Measurements from ENCODE around the gene BABAM2.
"Not testable (repeated sequence)": the region's sequence is repeated elsewhere in the genome, so short reads cannot be mapped to it uniquely, and the experiment has no call there.

BABAM2 gene

DNA sequence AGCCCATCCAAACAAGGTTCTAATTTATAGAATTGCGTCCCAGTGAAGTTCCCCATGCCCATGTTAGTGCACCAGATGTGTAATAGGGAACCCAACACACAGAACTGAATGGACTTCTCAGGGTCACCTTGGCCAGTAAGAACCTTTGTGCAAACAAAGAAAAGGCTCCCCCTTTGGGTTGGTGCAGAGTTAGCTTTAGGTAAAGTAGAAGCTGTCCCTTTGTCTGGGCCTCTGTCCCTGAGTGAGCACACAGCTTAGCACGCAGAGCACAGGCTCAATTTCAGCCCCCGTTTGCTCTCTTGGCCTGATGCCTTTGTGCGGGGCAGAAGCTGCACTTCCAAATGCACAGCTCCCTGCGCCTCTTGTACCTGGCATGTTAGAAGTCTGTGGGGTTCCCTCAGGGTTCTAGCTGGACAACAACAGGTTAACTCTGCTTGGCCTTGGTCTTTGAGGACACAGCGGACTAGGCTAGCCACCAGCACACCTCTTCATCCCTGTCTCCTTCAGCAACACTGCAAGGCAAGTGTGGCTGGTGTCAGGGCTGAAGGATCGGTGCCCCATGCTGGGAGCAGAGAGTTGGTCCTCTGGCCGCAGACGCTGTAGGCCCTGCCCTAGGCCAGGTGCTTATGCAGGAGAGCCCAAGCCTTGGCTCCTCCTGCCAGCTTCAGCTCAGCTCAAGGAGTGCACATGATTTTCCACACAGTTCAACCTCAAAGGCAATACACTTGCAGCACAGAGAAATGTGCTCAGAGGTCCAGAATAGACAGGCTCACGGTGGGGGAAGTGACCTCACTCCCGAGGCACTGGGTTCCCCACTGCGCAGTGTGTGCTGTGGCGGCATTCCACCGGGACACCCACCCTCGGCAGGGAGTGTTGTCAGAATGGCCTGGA is 428.8 kb downstream of the BABAM2 start:
- DNase-seq = no peak
- intact Hi-C loops (cut with DNase I) = no loop called here

DNA sequence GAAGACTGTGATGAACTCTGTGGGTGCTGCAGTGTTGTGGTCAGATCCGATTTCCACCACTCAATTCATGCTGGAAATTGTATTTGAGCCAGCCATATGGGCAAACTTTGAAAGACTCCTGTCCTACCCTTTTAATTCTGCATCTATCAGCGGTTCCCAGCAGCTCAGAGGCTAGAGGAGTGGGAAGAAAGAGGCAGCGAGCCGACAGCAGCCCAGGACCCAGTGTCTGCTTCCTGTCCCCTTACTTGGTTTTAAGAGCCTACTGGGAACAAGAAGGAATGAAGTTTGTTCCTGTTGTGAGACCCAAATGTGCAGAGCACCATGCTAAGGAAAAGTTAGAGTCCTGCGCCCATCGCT is 429.5 kb downstream of the BABAM2 start:
- intact Hi-C loops (cut with DNase I) = no loop called here

GRCh38 chr2:28320371-28320770 is 429.8 kb downstream of the BABAM2 start:
- peak in 1 of 42 donors; percentile 9 for DNase-seq
- intact Hi-C loops (cut with DNase I) = no loop called here

More for the DNA sequence above, 429.5 kb downstream of the BABAM2 start:
- DNase-seq = peak in 1 of 42 donors; percentile 28

DNA sequence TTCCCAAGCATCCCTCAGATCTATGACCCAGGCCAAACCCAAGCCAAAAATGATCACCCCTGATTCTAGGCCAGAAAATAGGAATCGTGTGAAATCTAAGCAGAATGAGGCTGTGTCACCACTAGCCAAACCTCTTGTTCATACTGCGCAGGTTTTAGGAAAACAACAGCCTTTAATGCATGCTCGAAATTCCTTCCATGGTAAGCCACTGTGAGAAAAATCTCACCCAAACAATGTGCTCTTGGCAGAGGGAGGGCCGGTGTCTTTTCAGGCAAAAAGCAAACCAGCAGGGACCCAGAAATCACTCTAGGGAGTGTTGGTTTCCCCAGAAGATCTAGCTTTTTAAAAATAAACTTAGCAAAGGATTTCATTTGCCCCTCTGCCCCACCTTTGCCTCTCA is 430.9 kb downstream of the BABAM2 start:
- no peak for DNase-seq
- intact Hi-C loops (cut with DNase I) = no loop called here

DNA sequence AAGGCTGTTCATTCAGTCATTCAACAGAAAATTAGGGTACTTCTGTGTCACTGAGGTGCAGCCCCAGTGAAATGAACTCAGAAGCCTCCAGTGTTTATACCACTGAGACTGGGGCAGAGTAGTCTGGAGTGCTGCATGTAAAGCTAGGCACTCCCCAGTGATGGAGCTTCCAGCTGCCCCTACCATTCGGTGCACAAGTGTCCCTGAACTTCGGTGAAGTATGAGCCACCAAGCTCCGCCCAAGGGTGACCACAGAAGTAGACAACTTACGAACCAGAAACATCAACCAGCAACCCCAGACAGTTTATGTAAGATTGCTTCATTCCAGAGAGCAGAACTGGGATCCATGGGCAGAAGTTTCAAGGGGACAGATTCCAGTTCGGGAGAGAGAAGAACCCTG is 431.5 kb downstream of the BABAM2 start:
- no peak for DNase-seq

GRCh38 chr2:28322456-28322855 is 431.9 kb downstream of the BABAM2 start:
- intact Hi-C loops (cut with DNase I) = no loop called here
- peak in 1 of 42 donors; percentile 9 for DNase-seq

More for the DNA sequence above, 431.5 kb downstream of the BABAM2 start:
- intact Hi-C loops (cut with DNase I) = no loop called here

DNA sequence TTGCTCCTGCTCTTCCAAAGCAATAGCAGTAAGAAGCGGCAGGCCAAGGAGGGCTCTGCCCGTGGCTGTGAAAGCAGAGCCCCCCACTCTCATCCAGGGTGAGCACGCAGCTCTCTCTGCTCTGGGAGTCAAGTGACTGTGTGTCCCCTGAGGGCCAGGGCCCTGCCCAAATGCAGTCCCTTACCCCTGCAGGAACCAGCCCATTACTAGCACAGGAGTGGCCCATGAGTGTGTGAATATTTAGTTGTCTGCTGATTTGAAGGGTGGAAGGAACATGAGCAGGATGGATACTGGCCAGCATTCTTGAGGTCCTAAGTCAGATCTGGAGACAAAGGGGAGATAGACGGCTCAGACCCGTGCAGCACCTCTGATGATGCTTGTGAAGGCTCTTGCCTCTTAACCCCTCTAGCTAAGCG is 432.5 kb downstream of the BABAM2 start:
- intact Hi-C loops (cut with DNase I) = no loop called here
- DNase-seq = peak in 1 of 42 donors; percentile 26

GRCh38 chr2:28325173-28325566 is 434.6 kb downstream of the BABAM2 start:
- intact Hi-C loops (cut with DNase I) = loop anchor here (2.0 kb wide), 1 partner anchor 20 kb away; no protein-coding TSS in a partner anchor
- peak in 2 of 42 donors; percentile 6 to 25 for DNase-seq

GRCh38 chr2:28325567-28326468 is 435.3 kb downstream of the BABAM2 start:
- intact Hi-C loops (cut with DNase I) = loop anchor here (2.0 kb wide), 1 partner anchor 19 kb away; no protein-coding TSS in a partner anchor
- DNase-seq = peak in 2 of 42 donors; percentile 21

GRCh38 chr2:28326469-28326805 is 435.9 kb downstream of the BABAM2 start:
- intact Hi-C loops (cut with DNase I) = no loop called here
- DNase-seq = peak in 1 of 42 donors; percentile 17

DNA sequence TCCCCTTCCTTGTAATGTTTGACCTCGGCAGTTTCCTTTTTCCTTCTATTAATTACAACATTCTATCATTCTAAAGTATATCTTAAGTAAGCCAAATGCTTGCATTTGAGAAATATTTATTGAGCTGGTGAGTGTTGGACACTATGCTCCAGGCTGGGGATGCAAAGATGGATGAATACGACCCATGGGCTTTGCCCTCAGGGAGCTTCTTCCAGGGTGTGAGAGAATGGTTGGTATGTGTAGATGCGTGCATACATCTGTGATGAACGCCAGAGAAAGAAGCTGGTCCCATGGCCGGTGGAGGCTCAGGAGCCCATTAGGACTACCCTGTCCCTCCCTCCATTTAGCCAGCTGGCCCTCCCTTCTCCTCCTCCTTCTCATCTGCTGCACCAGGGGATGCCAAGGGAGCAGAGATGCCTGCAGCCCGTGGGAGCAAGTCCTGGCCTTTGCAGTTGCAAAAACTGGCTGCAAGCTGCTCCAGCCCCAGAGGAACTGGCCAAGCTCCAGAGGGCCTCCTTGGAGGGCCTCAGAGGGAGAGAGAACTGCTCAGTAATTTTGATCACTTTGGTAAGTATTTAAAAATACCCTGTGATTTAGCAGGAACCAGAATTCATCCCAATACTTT is 436.5 kb downstream of the BABAM2 start:
- DNase-seq = peak in 3 of 42 donors; percentile 18 to 27 (median 27)
- intact Hi-C loops (cut with DNase I) = no loop called here

GRCh38 chr2:28327581-28327955 is 437.0 kb downstream of the BABAM2 start:
- DNase-seq = peak in 1 of 42 donors; percentile 0
- intact Hi-C loops (cut with DNase I) = no loop called here

GRCh38 chr2:28327956-28328922 is 437.7 kb downstream of the BABAM2 start:
- DNase-seq = peak in 2 of 42 donors; percentile 13 to 22

GRCh38 chr2:28329184-28329583 is 438.7 kb downstream of the BABAM2 start:
- DNase-seq = peak in 8 of 42 donors; percentile 20 to 66 (median 37)
- intact Hi-C loops (cut with DNase I) = no loop called here

More at GRCh38 chr2:28327956-28328922, 437.7 kb downstream of the BABAM2 start:
- intact Hi-C loops (cut with DNase I) = no loop called here

DNA sequence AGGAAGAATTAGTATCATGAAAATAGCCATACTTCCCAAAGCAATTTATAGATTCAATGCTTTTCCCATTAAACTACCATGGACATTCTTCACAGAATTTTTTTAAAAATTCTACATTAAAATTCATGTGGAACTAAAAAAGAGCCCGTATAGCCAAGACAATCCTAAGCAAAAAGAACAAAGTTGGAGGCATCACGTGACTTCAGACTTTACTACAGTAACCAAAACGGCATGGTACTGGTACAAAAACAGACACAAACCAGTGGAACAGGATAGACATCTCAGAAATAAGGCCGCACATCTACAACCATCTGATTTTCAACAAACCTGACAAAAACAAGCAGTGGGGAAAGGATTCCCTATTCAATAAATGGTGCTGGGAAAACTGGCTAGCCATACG is 440.2 kb downstream of the BABAM2 start:
- DNase-seq; intact Hi-C loops (cut with DNase I): not testable (repeated sequence)

- intact Hi-C loops (cut with DNase I) = not testable (repeated sequence)
Observed at GRCh38 chr2:28331797-28332196, 441.3 kb downstream of the BABAM2 start.

DNA sequence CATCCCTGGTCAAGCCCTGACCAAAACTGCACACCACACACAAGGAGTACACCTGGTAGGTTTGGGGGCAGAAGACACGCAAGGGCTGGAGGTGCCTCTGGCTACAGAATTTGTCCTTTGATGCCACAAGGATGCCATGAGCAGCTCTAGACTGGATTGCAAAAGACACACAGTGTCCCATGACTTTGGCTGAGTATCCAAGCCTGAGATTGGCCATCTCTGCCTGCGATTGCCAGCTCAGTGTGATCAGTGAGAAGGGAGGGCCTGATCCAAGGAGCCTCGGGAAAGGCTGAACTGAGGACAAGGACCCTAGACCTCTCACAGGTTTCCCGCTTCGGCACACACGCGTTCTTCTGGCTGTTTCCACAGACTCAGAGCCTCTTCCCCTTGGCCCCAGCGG is 442.2 kb downstream of the BABAM2 start:
- no peak for DNase-seq
- intact Hi-C loops (cut with DNase I) = no loop called here

More at GRCh38 chr2:28331797-28332196, 441.3 kb downstream of the BABAM2 start:
- DNase-seq = not testable (repeated sequence)

Measured in head of caudate nucleus (tissue), 42 donors.